GM19438 (cell line): ENCODE data around the gene CYP2F1.

Experiments
- ATAC-seq: cut with Tn5 transposase; IDR thresholded peaks from one replicate; pipeline ENCODE4 v1.9.1; 2021; ENCODE audit warnings: low read depth; ENCODE audit not compliant: unreplicated experiment

Gene CYP2F1

GRCh38 chr19:41174297-41174928 lies 60.2 kb downstream of the CYP2F1 start:
- no peak for ATAC-seq

- no peak for ATAC-seq
Observed at GRCh38 chr19:41175801-41176777, 61.9 kb downstream of the CYP2F1 start.
